NCI-H1694 treated with DMSO at 0.1 percent for 48 hours (cell line): Measurements from ENCODE around the gene ANKS6.

Source experiments
- DNase-seq: peaks from one replicate; lab custom pipeline; 2025; lab: John Stamatoyannopoulos, UW

ANKS6 gene

DNA sequence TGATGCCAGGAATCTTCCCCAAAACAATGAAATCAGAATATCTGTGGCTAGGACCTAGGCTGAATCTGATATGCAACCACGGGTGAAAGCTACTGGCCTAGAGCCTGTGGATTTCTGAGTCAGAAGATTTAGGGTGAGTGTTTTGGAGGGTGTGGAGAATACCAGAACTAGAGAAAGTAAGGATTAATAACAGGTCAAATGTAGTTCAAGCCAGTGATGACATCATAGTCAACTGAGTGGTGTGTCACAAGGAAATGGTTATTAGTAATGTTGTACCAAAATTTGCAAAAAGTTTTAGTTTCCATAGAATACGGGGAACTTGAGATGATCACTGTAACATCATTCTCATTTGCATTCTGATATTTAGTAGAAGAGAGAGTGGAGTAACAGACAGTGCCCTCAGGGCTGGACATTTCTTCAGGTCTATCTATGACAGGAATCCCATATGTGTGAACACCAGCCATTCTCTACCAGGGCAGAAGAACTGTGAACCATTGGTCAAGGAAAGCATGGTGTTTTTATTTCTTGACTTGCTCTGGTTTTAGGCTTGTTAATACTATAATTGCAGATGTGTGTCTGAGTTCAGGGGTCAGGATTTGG is 14.8 kb upstream of the ANKS6 start:
- no peak for DNase-seq

DNA sequence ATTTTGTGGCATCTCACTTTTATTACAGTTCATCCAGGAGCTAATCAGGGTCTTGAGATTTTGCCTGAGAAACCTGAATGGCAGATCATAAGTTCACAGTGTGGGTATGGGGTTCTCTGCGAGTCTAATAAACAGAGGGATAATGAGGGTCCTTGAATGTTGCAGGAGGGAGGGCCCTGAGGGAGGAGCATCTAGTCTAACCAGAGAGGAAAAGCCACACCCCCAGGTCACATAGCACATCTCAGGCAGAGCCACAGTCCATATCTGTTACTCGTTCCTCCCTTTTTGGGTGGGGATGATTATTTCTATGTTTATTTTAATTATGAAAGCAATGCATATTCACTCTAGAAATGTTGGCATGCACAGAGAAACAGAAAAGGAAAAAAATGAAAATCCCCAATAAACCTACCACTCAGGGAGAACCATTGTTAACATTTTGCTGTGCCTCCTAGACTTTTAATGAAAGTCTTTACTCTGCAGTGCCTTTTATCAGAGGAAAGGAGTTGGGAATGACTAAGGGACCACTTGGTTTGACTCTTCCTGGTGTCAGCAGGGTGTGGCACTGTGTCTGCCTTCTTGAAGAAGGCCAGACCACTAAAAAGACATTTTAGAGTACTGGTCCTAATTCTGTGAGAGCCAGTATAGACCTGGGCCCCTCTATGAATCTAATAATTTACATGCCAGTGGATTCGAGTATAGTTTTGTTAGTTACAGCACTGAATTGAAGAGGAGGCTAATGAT is 13.9 kb upstream of the ANKS6 start:
- no peak for DNase-seq

DNA sequence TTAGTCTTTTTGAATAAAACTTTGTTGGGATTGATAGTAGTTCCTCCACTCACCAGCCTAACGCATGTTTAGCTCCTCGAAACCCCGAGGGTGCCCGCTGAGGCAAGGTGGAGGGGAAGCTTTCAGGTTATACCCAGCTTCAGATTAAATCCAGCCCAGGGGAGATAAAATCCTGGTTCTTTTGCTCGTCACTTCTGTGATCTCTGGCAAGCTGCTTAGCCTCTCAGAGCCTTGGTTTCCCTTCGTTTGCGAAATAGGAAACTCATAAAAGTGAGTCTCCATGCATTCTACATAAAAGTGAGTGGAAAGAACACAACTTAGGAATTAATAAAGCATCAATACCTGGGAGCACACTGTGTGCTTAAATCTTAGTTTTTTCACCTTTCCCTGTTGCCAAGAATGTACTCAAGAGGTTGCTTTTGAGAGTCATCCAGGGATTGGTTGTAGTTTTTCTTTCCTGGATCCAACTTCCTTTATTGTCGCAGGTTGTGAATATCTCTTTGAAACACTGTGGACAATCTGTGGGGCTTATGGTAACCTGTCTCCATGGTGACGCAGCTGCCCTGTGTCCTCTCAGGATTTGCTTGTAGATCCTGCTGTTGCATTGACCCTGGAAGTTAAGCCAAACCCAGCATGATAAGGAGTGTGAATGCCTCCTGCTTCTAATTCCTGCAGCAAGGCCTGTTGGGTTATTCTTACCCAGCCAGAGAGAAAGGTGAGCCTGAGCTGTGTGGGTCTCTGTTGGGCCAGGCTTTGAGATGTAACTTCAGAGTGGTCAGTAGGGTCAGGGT is 13.2 kb upstream of the ANKS6 start:
- DNase-seq = no peak

GRCh38 chr9:98808875-98809274 is 12.5 kb upstream of the ANKS6 start:
- no peak for DNase-seq

- no peak for DNase-seq
Measured at GRCh38 chr9:98808411-98808815, 12.1 kb upstream of the ANKS6 start.

DNA sequence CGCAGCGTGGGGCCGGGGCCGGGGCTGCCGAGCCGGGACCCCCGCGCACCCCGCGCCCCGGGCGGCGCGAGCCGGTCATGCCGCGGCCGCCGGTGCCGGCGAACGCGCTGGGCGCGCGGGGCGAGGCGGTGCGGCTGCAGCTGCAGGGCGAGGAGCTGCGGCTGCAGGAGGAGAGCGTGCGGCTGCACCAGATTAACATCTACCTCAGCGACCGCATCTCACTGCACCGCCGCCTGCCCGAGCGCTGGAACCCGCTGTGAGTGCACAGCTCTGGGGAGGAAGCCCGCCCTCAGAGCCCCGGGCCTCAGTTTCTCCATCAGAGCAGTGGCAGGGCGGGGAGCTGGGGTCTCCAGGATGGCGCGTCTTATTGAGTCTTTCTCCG is 11.4 kb upstream of the ANKS6 start:
- DNase-seq = no peak

GRCh38 chr9:98807070-98807813 is 10.9 kb upstream of the ANKS6 start, which contains the start of gene GALNT12:
TSS of gene GALNT12 (plus strand) at chr9:98807670. CDS start at chr9:98807699, 29 bp downstream.
- DNase-seq = peak; percentile 8

DNA sequence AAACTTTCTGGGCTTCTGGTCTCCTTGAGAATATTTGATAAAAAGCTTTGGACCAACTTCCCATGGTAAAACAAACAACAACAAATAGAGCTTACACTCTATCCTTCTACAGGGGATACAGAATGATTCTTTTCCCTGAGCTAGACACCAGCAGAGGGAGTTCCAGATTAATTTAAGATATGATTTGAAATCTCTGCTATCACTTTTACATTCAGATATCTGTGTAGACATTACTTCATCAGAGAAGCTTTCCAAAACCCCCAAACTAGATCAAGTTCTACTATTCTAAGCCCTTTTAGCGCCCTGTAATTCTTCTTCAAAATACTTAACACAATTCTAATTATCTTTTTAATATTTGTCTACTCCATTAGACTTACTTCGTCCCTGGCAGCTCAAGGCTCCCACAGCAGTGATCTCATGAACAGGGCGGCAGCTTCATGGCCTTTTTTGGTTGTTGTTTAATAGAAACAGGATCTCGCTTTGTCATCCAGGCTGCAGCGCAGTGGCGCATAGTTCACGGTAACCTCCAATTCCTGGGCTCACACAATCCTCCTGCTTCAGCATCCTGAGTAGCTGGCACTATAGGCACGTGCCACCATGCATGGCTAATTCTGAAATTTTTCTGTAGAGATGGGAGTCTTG is 10.2 kb upstream of the ANKS6 start:
- DNase-seq = peak; percentile 21

- DNase-seq = no peak
Measured at GRCh38 chr9:98805506-98806272, 9.3 kb upstream of the ANKS6 start.

DNA sequence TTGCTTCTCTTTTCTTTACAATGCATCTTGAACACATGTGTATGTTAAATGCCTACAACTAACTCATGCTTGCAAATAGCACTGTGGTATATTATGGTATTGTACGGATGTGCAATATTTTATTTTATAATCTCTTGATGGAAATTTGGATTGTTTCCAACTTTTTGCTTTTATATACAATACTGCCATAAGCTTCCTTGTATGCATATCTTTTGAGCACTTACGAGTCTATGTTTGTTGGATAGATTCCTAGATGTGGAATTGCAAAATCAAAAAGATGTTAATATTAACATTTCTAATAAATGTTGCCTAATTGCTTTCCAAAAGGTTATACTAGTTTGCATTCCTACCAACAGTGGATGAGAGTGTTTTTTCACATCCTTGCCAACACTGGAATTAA is 7.7 kb upstream of the ANKS6 start:
- peak; percentile 34 for DNase-seq

- DNase-seq = no peak
Measured at GRCh38 chr9:98801969-98802371, 5.6 kb upstream of the ANKS6 start.

GRCh38 chr9:98801561-98801960 is 5.2 kb upstream of the ANKS6 start:
- peak; percentile 68 for DNase-seq

DNA sequence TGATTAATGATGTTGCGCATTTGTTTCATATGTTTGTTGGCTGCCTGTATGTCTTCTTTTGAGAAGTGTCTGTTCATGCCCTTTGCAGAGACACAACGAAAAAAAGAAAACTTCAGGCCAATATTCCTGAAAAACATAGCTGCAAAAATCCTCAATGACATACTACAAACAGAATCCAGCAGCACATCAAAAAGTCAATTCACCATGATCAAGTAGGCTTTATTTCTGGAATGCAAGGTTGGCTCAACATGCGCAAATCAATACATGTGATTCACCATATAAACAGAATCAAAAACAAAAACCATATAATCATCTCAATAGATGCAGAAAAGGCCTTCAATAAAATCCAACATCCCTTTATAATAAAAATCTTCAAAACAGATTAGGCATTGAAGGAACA is 1.9 kb upstream of the ANKS6 start:
- DNase-seq = no peak

GRCh38 chr9:98797491-98797890 is 1.1 kb upstream of the ANKS6 start:
- DNase-seq = no peak

DNA sequence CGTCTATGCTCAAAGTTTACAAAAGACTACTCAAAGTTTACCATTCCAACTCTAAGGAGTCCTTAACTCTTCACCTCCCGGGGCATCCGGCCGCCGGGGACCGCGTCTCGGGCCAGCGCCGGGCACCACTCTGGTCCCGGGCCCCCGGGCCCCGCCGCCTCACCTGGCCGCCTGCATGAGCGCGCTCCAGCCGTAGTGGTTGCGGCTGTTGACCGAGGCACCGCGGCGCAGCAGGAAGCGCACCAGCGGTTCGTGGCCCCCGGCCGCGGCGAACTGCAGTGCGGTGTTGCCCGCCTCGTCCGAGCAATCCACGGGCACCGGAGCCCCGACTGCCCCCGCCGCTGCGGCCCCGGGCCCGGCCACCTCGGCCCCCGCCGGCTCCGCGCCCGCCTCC is 388 bp downstream of the ANKS6 start:
- no peak for DNase-seq

GRCh38 chr9:98795295-98795955 is 930 bp downstream of the ANKS6 start:
- no peak for DNase-seq

- DNase-seq = no peak
Measured at GRCh38 chr9:98794802-98795201, 1.6 kb downstream of the ANKS6 start.

GRCh38 chr9:98793031-98793430 is 3.3 kb downstream of the ANKS6 start:
- DNase-seq = no peak

GRCh38 chr9:98791608-98792490 is 4.5 kb downstream of the ANKS6 start:
- DNase-seq = no peak
